NT2/D1 (cell line): ENCODE results near the gene PAN3.

Experiments used
- SUZ12 ChIP-seq: IDR thresholded peaks from 2 replicates; pipeline ENCODE4 v1.6.1; 2011; ENCODE audit not compliant: insufficient read length, insufficient read depth; ENCODE audit errors: extremely low read depth
- YY1 ChIP-seq: IDR thresholded peaks from 2 replicates; pipeline ENCODE4 v1.6.1; 2011; ENCODE audit not compliant: insufficient read length, insufficient read depth

GRCh38 chr13:28218679-28219078 lies 80.3 kb downstream of the PAN3 start:
- TF ChIP-seq YY1 (no peak), SUZ12 (no peak)
